K562 (cell line): ENCODE results near the gene KTN1. TPM values are rescaled to one million over a fixed set of nuclear protein-coding genes. Genes with fewer than 3 reads are reported as not detected.

ENCODE experiments used
- ATAC-seq: fragments of 200-7000 bp; cut with Tn5 transposase; 3 replicates; pipeline ENCODE4 v1.9.1; 2020; ENCODE audit warnings: moderate library complexity
- BruUV-seq: library from RNA; stranded (reverse); fragments of 400-500 nt; replicated peaks from 2 replicates; lab custom pipeline; 2021; lab: Mats Ljungman, UMichigan
- CTCF ChIA-PET: fragments of 300-600 bp; formaldehyde crosslinking; extraction: SDS; loops from one replicate; lab custom pipeline; 2021; ENCODE audit warnings: low intra/inter-chr PET ratio; lab: Yijun Ruan, JAX
- POLR2A ChIA-PET: fragments of 300-600, 350-650 bp; sonication (Branson Sonifier 250); formaldehyde crosslinking; extraction: SDS; loops from one replicate; lab custom pipeline; 2021; ENCODE audit warnings: antibody characterized with exemption, inconsistent platforms; lab: Yijun Ruan, JAX
- DNase-seq, 4 experiments: peaks; one replicate each; pipeline versions ENCODE4 v3.0.0 to v3.0.0-alpha.2; 2011 to 2018; ENCODE audit warnings: low spot score in 3 of 4, mixed read lengths in 3 of 4; ENCODE audit errors: extremely low read depth in 1 of 4
- FAIRE-seq: peaks from 2 replicates; lab custom pipeline; 2011; peaks lifted over from hg19 to GRCh38; lab: Jason Lieb, UNC
- H2AFZ ChIP-seq: 2 replicates; pipeline ENCODE4 v1.6.0; 2011; ENCODE audit warnings: low read depth, low read length, control low read depth, inconsistent platforms
- H3K27ac ChIP-seq: fragments of 200-600 bp; 3 replicates; pipeline ENCODE4 v1.8.0; 2011; ENCODE audit warnings: low read depth, mild to moderate bottlenecking, control low read depth, inconsistent platforms, low read length, moderate library complexity, mixed read lengths; ENCODE audit errors: extremely low read depth
- H3K27me3 ChIP-seq, 2 experiments: fragments of 300-600 bp in 1 of 2; 2 replicates in 1 of 2; 3 replicates in 1 of 2; pipeline versions ENCODE4 v1.6.0 to v1.8.0; 2011; ENCODE audit warnings: inconsistent platforms in 2 of 2, low read length in 2 of 2, mild to moderate bottlenecking in 1 of 2, mixed read lengths in 1 of 2, moderate library complexity in 1 of 2; ENCODE audit not compliant: control insufficient read depth in 2 of 2, insufficient read depth in 2 of 2
- H3K36me3 ChIP-seq: fragments of 300-600 bp; 3 replicates; pipeline ENCODE4 v1.8.0; 2011; ENCODE audit warnings: mild to moderate bottlenecking, low read length, inconsistent platforms; ENCODE audit not compliant: control insufficient read depth, insufficient read depth
- H3K4me1 ChIP-seq, 2 experiments: fragments of 200-600 bp in 1 of 2; replicated peaks in 1 of 2; 2 replicates in 1 of 2; 3 replicates in 1 of 2; pipeline versions ENCODE4 v1.5.1 to v1.8.0; 2011; ENCODE audit warnings: inconsistent platforms in 2 of 2, low read length in 2 of 2, mild to moderate bottlenecking in 1 of 2, mixed read lengths in 1 of 2, moderate library complexity in 1 of 2; ENCODE audit not compliant: control insufficient read depth in 2 of 2, insufficient read depth in 2 of 2
- H3K4me2 ChIP-seq: 2 replicates; pipeline ENCODE4 v1.6.1; 2011; ENCODE audit warnings: low read length, control low read depth, inconsistent platforms, mixed read lengths; ENCODE audit not compliant: insufficient read depth
- H3K4me3 ChIP-seq: fragments of 200-600 bp; sonication (generic), shearing (Covaris generic); 2 replicates; pipeline ENCODE4 v1.5.1; 2016; ENCODE audit warnings: control low read depth, inconsistent platforms
- H3K79me2 ChIP-seq: fragments of 200-600 bp; 3 replicates; pipeline ENCODE4 v1.8.0; 2011; ENCODE audit warnings: low read length, inconsistent platforms; ENCODE audit not compliant: control insufficient read depth, insufficient read depth
- H3K9ac ChIP-seq, 2 experiments: 2 replicates each; pipeline versions ENCODE4 v1.6.0 to v1.6.1; 2011; ENCODE audit warnings: low read depth in 2 of 2, low read length in 2 of 2, control low read depth in 1 of 2, inconsistent platforms in 1 of 2, mild to moderate bottlenecking in 1 of 2, mixed read lengths in 1 of 2; ENCODE audit not compliant: insufficient read depth in 1 of 2
- H3K9me1 ChIP-seq: one replicate; pipeline ENCODE4 v1.6.0; 2011; ENCODE audit warnings: inconsistent platforms, mild to moderate bottlenecking, low read length, moderate library complexity; ENCODE audit not compliant: control insufficient read depth, insufficient read depth
- H3K9me3 ChIP-seq: replicated peaks from 2 replicates; pipeline ENCODE4 v1.5.1; 2011; ENCODE audit warnings: low read depth, low read length, inconsistent platforms; ENCODE audit not compliant: control insufficient read depth, insufficient read depth
- H4K20me1 ChIP-seq: replicated peaks from 2 replicates; pipeline ENCODE4 v1.6.1; 2011; ENCODE audit warnings: low read length, inconsistent platforms, mixed read lengths; ENCODE audit not compliant: control insufficient read depth, insufficient read depth
- DACH1 ChIP-seq: fragments of 450-650 bp; IDR thresholded peaks from 2 replicates; pipeline ENCODE4 v1.6.1; 2018; ENCODE audit not compliant: partially characterized antibody
- DNMT1 ChIP-seq: fragments of 450-650 bp; IDR thresholded peaks from 2 replicates; pipeline ENCODE4 v1.6.1; 2016; ENCODE audit warnings: antibody characterized with exemption, mild to moderate bottlenecking
- FOS ChIP-seq: IDR thresholded peaks from 3 replicates; pipeline ENCODE4 v1.6.1; 2011; ENCODE audit not compliant: insufficient read length; ENCODE audit errors: extremely low read depth
- ID3 ChIP-seq, 2 experiments: fragments of 250-450 bp in 1 of 2; fragments of 450-650 bp in 1 of 2; sonication (Bioruptor Pico) in 1 of 2; IDR thresholded peaks; 2 replicates each; pipeline versions ENCODE4 v1.6.1 to v1.8.0; 2016 to 2021; ENCODE audit warnings: mild to moderate bottlenecking in 2 of 2, moderate library complexity in 2 of 2, missing compliant biosample characterization in 1 of 2, missing genetic modification characterization in 1 of 2
- KAT8 ChIP-seq: fragments of 450-650 bp; IDR thresholded peaks from 2 replicates; pipeline ENCODE4 v1.6.1; 2016; ENCODE audit warnings: low read depth, mild to moderate bottlenecking
- KLF1 ChIP-seq: fragments of 450-650 bp; IDR thresholded peaks from 2 replicates; pipeline ENCODE4 v1.6.1; 2016; ENCODE audit warnings: missing genetic modification characterization, missing compliant biosample characterization
- NCOA6 ChIP-seq: fragments of 450-650 bp; IDR thresholded peaks from 2 replicates; pipeline ENCODE4 v1.6.1; 2017; ENCODE audit warnings: mild to moderate bottlenecking
- RREB1 ChIP-seq: fragments of 250-450 bp; sonication (Bioruptor Pico); IDR thresholded peaks from 2 replicates; pipeline ENCODE4 v1.4.0; 2020
- SP2 ChIP-seq: IDR thresholded peaks from 2 replicates; pipeline ENCODE4 v1.6.1; 2011; ENCODE audit warnings: mild to moderate bottlenecking, low read depth, low read length, moderate library complexity; ENCODE audit not compliant: poor library complexity, severe bottlenecking; ENCODE audit errors: extremely low read depth
- THRB ChIP-seq: fragments of 450-650 bp; formaldehyde crosslinking; conservative IDR thresholded peaks from 2 replicates; pipeline ENCODE4 v1.4.0; 2022; ENCODE audit warnings: mild to moderate bottlenecking, missing genetic modification characterization
- ZNF830 ChIP-seq: fragments of 250-450 bp; sonication (Bioruptor Pico); IDR thresholded peaks from 2 replicates; pipeline ENCODE4 v1.5.0; 2021; ENCODE audit warnings: mild to moderate bottlenecking
- WGBS: fragments of 100-300 bp; shearing (Covaris generic); methylation state at CpG from one replicate; pipeline ENCODE4 v1.1.6; 2016; ENCODE audit warnings: low coverage, mixed read lengths; ENCODE audit not compliant: insufficient coverage; ENCODE audit errors: missing lambda C conversion rate; 5-methylcytosine and 5-hydroxymethylcytosine counted together
- in situ Hi-C: fragments of 300-500 bp; cut with MboI; formaldehyde crosslinking; loops from 4 replicates; pipeline ENCODE4 v1.15.0; 2018; ENCODE audit warnings: inconsistent platforms, mixed read lengths
- intact Hi-C: fragments of 100-400 bp; cut with micrococcal nuclease; formaldehyde crosslinking; loops from 2 replicates; pipeline ENCODE4 v1.14.2; 2022
- polyA plus RNA-seq, 8 experiments: library from polyadenylated mRNA; depleted of rRNA in 4 of 8; stranded (reverse) in 5 of 8; unstranded in 3 of 8; fragments of >200 nt; fragmentation: Nextera tagmentation in 2 of 8; fragmentation: Illumina TruSeq in 1 of 8; extraction: Ambion mirVana in 2 of 8; extraction: Trizol in 1 of 8; gene quantifications; 2 replicates each; pipeline versions ENCODE4 v1.2.1 to v1.2.3, GENCODE V29; 2011 to 2014; ENCODE audit warnings: inconsistent platforms in 1 of 8, missing spikeins in 1 of 8
- total RNA-seq, 7 experiments: library from RNA; depleted of rRNA in 6 of 7; stranded (reverse); fragments of >200 nt in 6 of 7; fragmentation: Illumina TruSeq in 2 of 7; extraction: Trizol in 2 of 7; gene quantifications; 2 replicates each; pipeline versions ENCODE4 v1.2.1 to v1.2.3, GENCODE V29; 2011 to 2021; ENCODE audit warnings: low replicate concordance in 1 of 7

KTN1 gene
- total and polyA plus RNA-seq, 9 of the 15 experiments (the other 6 are each of a cell fraction or from before 2014, with no cell fraction given), result 34.8 to 120 (median 63.6) TPM

GRCh38 chr14:55722054-55722453, 142.0 kb downstream of the KTN1 start (continued):
- no peak for TF ChIP-seq SP2
- TF ChIP-seq KLF1 (tag), result no peak

- Histone ChIP-seq H3K4me3 (no peak overlapping the region), H3K9me3 (no peaks in the 10 kb centered on the region), H3K79me2 (no peaks in the 10 kb centered on the region), H3K4me2 (no peak overlapping the region), H3K9ac (no peak overlapping the region), H3K27me3 (no peaks in the 10 kb centered on the region; a peak in 1 of 5 replicates), H4K20me1 (no peaks in the 10 kb centered on the region), H3K27ac (no peak overlapping the region), H3K9me1 (no peaks in the 10 kb centered on the region), H3K4me1 (no peaks in the 10 kb centered on the region), H3K36me3 (no peaks in the 10 kb centered on the region), H2AFZ (no peak overlapping the region)
- FAIRE-seq (no peak), DNase-seq (no peak), ATAC-seq (no peak)
- intact Hi-C loops, result loop anchor here (10.0 kb wide), 2 partner anchors 280 to 750 kb away; partner anchors contain the start of gene TBPL2
- WGBS, result 0% methylated on average over 1 of the region's 1 CpG
- in situ Hi-C loops, result no loop called here
- BruUV-seq, result no TSS peak
- CTCF ChIA-PET, result no interaction called here
- POLR2A ChIA-PET, result no interaction called here
- TF ChIP-seq KAT8, result no peak
- no peak for TF ChIP-seq ZNF830 (CRISPR knock-in tag)
- no peak for TF ChIP-seq THRB (CRISPR knock-in tag)
- TF ChIP-seq RREB1 (CRISPR knock-in tag), result no peak
- no peak for TF ChIP-seq NCOA6
- no peak for TF ChIP-seq DACH1
- no peak for TF ChIP-seq FOS
- no peak for TF ChIP-seq ID3 (CRISPR knock-in tag; IDR thresholded peaks at IDR 0.05)
- no peak for TF ChIP-seq ID3 (tag; IDR thresholded peaks at IDR 0.05)
- no peak for TF ChIP-seq DNMT1
Observed at GRCh38 chr14:55724736-55725135, 144.7 kb downstream of the KTN1 start.
